ENCODE results near the gene CCDC150. TPM values are rescaled to one million over a fixed set of nuclear protein-coding genes. Genes with fewer than 3 reads are reported as not detected.
"Not testable (repeated sequence)": the region's sequence is repeated elsewhere in the genome, so short reads cannot be mapped to it uniquely, and the experiment has no call there.

Gene CCDC150
- total RNA-seq, 1 experiment from 2014 or later, result 2.1 TPM

GRCh38 chr2:196685792-196686191 lies 46.3 kb downstream of the CCDC150 start:
- in situ Hi-C loops (cut with HindIII; ENCODE audit: low pct_unique_long_range_greater_than_20kb, low sequenced_read_pairs), result no loop called here
- no peak for DNase-seq (ENCODE audit: low read depth, low spot score)

GRCh38 chr2:196686737-196687136 lies 47.2 kb downstream of the CCDC150 start:
- DNase-seq (ENCODE audit: low read depth, low spot score); in situ Hi-C loops (cut with HindIII; ENCODE audit: low pct_unique_long_range_greater_than_20kb, low sequenced_read_pairs): not testable (repeated sequence)

GRCh38 chr2:196696423-196697079 lies 57.0 kb downstream of the CCDC150 start:
- in situ Hi-C loops (cut with HindIII; ENCODE audit: low pct_unique_long_range_greater_than_20kb, low sequenced_read_pairs), result no loop called here
- no peak for DNase-seq (ENCODE audit: low read depth, low spot score)

GRCh38 chr2:196697825-196698224 lies 58.3 kb downstream of the CCDC150 start:
- no peak for DNase-seq (ENCODE audit: low read depth, low spot score)
- in situ Hi-C loops (cut with HindIII; ENCODE audit: low pct_unique_long_range_greater_than_20kb, low sequenced_read_pairs), result no loop called here

GRCh38 chr2:196702641-196703040 lies 63.1 kb downstream of the CCDC150 start:
- in situ Hi-C loops (cut with HindIII; ENCODE audit: low pct_unique_long_range_greater_than_20kb, low sequenced_read_pairs), result no loop called here
- DNase-seq (ENCODE audit: low read depth, low spot score), result no peak

GRCh38 chr2:196703695-196704094 lies 64.2 kb downstream of the CCDC150 start:
- in situ Hi-C loops (cut with HindIII; ENCODE audit: low pct_unique_long_range_greater_than_20kb, low sequenced_read_pairs), result no loop called here
- DNase-seq (ENCODE audit: low read depth, low spot score), result no peak

GRCh38 chr2:196710056-196710455 lies 70.5 kb downstream of the CCDC150 start:
- in situ Hi-C loops (cut with HindIII; ENCODE audit: low pct_unique_long_range_greater_than_20kb, low sequenced_read_pairs); DNase-seq (ENCODE audit: low read depth, low spot score): not testable (repeated sequence)

- DNase-seq (ENCODE audit: low read depth, low spot score), result no peak
- in situ Hi-C loops (cut with HindIII; ENCODE audit: low pct_unique_long_range_greater_than_20kb, low sequenced_read_pairs), result no loop called here
Measured at GRCh38 chr2:196711625-196712024, 72.1 kb downstream of the CCDC150 start.

- in situ Hi-C loops (cut with HindIII; ENCODE audit: low pct_unique_long_range_greater_than_20kb, low sequenced_read_pairs), result no loop called here
- DNase-seq (ENCODE audit: low read depth, low spot score), result no peak
Measured at GRCh38 chr2:196712867-196713266, 73.4 kb downstream of the CCDC150 start.

- in situ Hi-C loops (cut with HindIII; ENCODE audit: low pct_unique_long_range_greater_than_20kb, low sequenced_read_pairs), result no loop called here
- DNase-seq (ENCODE audit: low read depth, low spot score), result no peak
Measured at GRCh38 chr2:196718419-196719109, 79.0 kb downstream of the CCDC150 start.

GRCh38 chr2:196719110-196719872 lies 79.8 kb downstream of the CCDC150 start:
- in situ Hi-C loops (cut with HindIII; ENCODE audit: low pct_unique_long_range_greater_than_20kb, low sequenced_read_pairs), result no loop called here
- DNase-seq (ENCODE audit: low read depth, low spot score), result peak; percentile 42

GRCh38 chr2:196723571-196723970 lies 84.1 kb downstream of the CCDC150 start:
- in situ Hi-C loops (cut with HindIII; ENCODE audit: low pct_unique_long_range_greater_than_20kb, low sequenced_read_pairs), result no loop called here
- DNase-seq (ENCODE audit: low read depth, low spot score), result no peak

GRCh38 chr2:196725218-196725617 lies 85.7 kb downstream of the CCDC150 start:
- in situ Hi-C loops (cut with HindIII; ENCODE audit: low pct_unique_long_range_greater_than_20kb, low sequenced_read_pairs), result no loop called here
- no peak for DNase-seq (ENCODE audit: low read depth, low spot score)

- in situ Hi-C loops (cut with HindIII; ENCODE audit: low pct_unique_long_range_greater_than_20kb, low sequenced_read_pairs), result no loop called here
- DNase-seq (ENCODE audit: low read depth, low spot score), result no peak
Measured at GRCh38 chr2:196725882-196726281, 86.4 kb downstream of the CCDC150 start.

GRCh38 chr2:196729418-196729817 lies 89.9 kb downstream of the CCDC150 start:
- DNase-seq (ENCODE audit: low read depth, low spot score), result no peak
- in situ Hi-C loops (cut with HindIII; ENCODE audit: low pct_unique_long_range_greater_than_20kb, low sequenced_read_pairs), result no loop called here

GRCh38 chr2:196736646-196737045 lies 97.1 kb downstream of the CCDC150 start:
- DNase-seq (ENCODE audit: low read depth, low spot score); in situ Hi-C loops (cut with HindIII; ENCODE audit: low pct_unique_long_range_greater_than_20kb, low sequenced_read_pairs): not testable (repeated sequence)

- in situ Hi-C loops (cut with HindIII; ENCODE audit: low pct_unique_long_range_greater_than_20kb, low sequenced_read_pairs), result no loop called here
Measured at GRCh38 chr2:196737046-196737445, 97.5 kb downstream of the CCDC150 start.

GRCh38 chr2:196739031-196739430 lies 99.5 kb downstream of the CCDC150 start:
- no peak for DNase-seq (ENCODE audit: low read depth, low spot score)
- in situ Hi-C loops (cut with HindIII; ENCODE audit: low pct_unique_long_range_greater_than_20kb, low sequenced_read_pairs), result no loop called here

More at GRCh38 chr2:196737046-196737445, 97.5 kb downstream of the CCDC150 start:
- DNase-seq (ENCODE audit: low read depth, low spot score), result no peak
